SK-N-SH (cell line): ENCODE data around the gene SERPINB12. TPM values are rescaled to one million over a fixed set of nuclear protein-coding genes. Genes with fewer than 3 reads are reported as not detected.

Experiments used
- CTCF ChIA-PET: fragments of 300-600, 350-600 bp; formaldehyde crosslinking; extraction: SDS; loops from one replicate; lab custom pipeline; 2021; lab: Yijun Ruan, JAX
- POLR2A ChIA-PET: fragments of 350-600 bp; sonication (Branson Sonifier 250); formaldehyde crosslinking; extraction: SDS; loops from one replicate; lab custom pipeline; 2020; ENCODE audit warnings: antibody characterized with exemption, inconsistent platforms; lab: Yijun Ruan, JAX
- DNase-seq: peaks from one replicate; pipeline ENCODE4 v3.0.0; 2012
- H2AFZ ChIP-seq: fragments of 200-600 bp; sonication (generic); 2 replicates; pipeline ENCODE4 v1.8.1; 2016; ENCODE audit warnings: antibody characterized with exemption, mild to moderate bottlenecking, low read depth
- H3F3A ChIP-seq: fragments of 200-600 bp; sonication (generic); replicated peaks from 2 replicates; pipeline ENCODE3; 2016; ENCODE audit warnings: antibody characterized with exemption, mild to moderate bottlenecking; ENCODE audit not compliant: insufficient read depth
- H3K27ac ChIP-seq, 2 experiments: fragments of 200-500 bp in 1 of 2; fragments of 200-600 bp in 1 of 2; sonication (Bioruptor generic) in 1 of 2; sonication (generic), shearing (Covaris generic) in 1 of 2; 2 replicates each; pipeline versions ENCODE4 v1.5.1 to v1.6.1; 2014 to 2016; ENCODE audit warnings: low read depth in 2 of 2, inconsistent platforms in 1 of 2, low read length in 1 of 2, mild to moderate bottlenecking in 1 of 2, mixed read lengths in 1 of 2
- H3K27me3 ChIP-seq: fragments of 200-600 bp; sonication (generic), shearing (Covaris generic); 2 replicates; pipeline ENCODE4 v1.6.1; 2016; ENCODE audit warnings: mixed run types; ENCODE audit not compliant: insufficient read depth
- H3K36me3 ChIP-seq, 2 experiments: fragments of 200-500 bp in 1 of 2; fragments of 200-600 bp in 1 of 2; sonication (Bioruptor generic) in 1 of 2; sonication (generic) in 1 of 2; replicated peaks in 1 of 2; 2 replicates each; pipeline versions ENCODE3 to v1.5.1; 2014 to 2016; ENCODE audit warnings: low read length in 1 of 2, mild to moderate bottlenecking in 1 of 2; ENCODE audit not compliant: insufficient read depth in 2 of 2, control insufficient read depth in 1 of 2
- H3K4me1 ChIP-seq, 2 experiments: fragments of 200-500 bp in 1 of 2; fragments of 200-600 bp in 1 of 2; sonication (Bioruptor generic) in 1 of 2; sonication (generic), shearing (Covaris generic) in 1 of 2; 2 replicates each; pipeline versions ENCODE4 v1.5.1 to v1.6.1; 2014 to 2016; ENCODE audit warnings: low read depth in 1 of 2, low read length in 1 of 2, mixed run types in 1 of 2; ENCODE audit not compliant: insufficient read depth in 2 of 2, control insufficient read depth in 1 of 2
- H3K4me2 ChIP-seq: fragments of 200-600 bp; sonication (generic), shearing (Covaris generic); 2 replicates; pipeline ENCODE4 v1.6.1; 2017; ENCODE audit warnings: mixed run types
- H3K4me3 ChIP-seq, 2 experiments: fragments of 200-500 bp in 1 of 2; fragments of 200-600 bp in 1 of 2; sonication (Bioruptor generic) in 1 of 2; sonication (generic), shearing (Covaris generic) in 1 of 2; 2 replicates each; pipeline versions ENCODE4 v1.5.1 to v1.8.1; 2014 to 2016; ENCODE audit warnings: low read depth in 2 of 2, inconsistent platforms in 1 of 2, low read length in 1 of 2, mild to moderate bottlenecking in 1 of 2, mixed read lengths in 1 of 2, moderate library complexity in 1 of 2
- H3K79me2 ChIP-seq: fragments of 200-600 bp; sonication (generic); 2 replicates; pipeline ENCODE4 v1.8.1; 2017; ENCODE audit warnings: mild to moderate bottlenecking; ENCODE audit not compliant: insufficient read depth
- H3K9ac ChIP-seq: fragments of 200-600 bp; sonication (generic); 2 replicates; pipeline ENCODE4 v1.6.1; 2017; ENCODE audit warnings: mixed run types
- H3K9me2 ChIP-seq: fragments of 200-600 bp; sonication (generic); 2 replicates; pipeline ENCODE4 v1.6.1; 2017; ENCODE audit warnings: mixed run types
- H3K9me3 ChIP-seq: fragments of 200-600 bp; sonication (generic); 2 replicates; pipeline ENCODE4 v1.6.1; 2017; ENCODE audit warnings: mixed run types, mild to moderate bottlenecking, moderate library complexity
- H4K20me1 ChIP-seq: fragments of 200-600 bp; sonication (generic); 2 replicates; pipeline ENCODE4 v1.6.1; 2017; ENCODE audit warnings: mild to moderate bottlenecking, mixed run types; ENCODE audit not compliant: insufficient read depth
- CHD2 ChIP-seq: fragments of 150-350 bp; IDR thresholded peaks from 2 replicates; pipeline ENCODE4 v1.6.1; 2018; ENCODE audit warnings: low read length; ENCODE audit not compliant: partially characterized antibody
- EZH2phosphoT487 ChIP-seq: fragments of 200-600 bp; sonication (generic); IDR thresholded peaks from 2 replicates; pipeline ENCODE4 v1.6.1; 2017; ENCODE audit warnings: low read depth, mixed run types, mild to moderate bottlenecking, antibody characterized with exemption, moderate library complexity, borderline replicate concordance
- GATA2 ChIP-seq: sonication (generic); formaldehyde crosslinking; IDR thresholded peaks from 2 replicates; pipeline ENCODE4 v1.5.0; 2020; ENCODE audit warnings: mild to moderate bottlenecking, missing genetic modification reagents
- JUND ChIP-seq: IDR thresholded peaks from 2 replicates; pipeline ENCODE4 v1.4.0; 2012
- MEF2A ChIP-seq: IDR thresholded peaks from 2 replicates; pipeline ENCODE4 v1.4.0; 2012; ENCODE audit warnings: low read depth, borderline replicate concordance
- NRF1 ChIP-seq: IDR thresholded peaks from 2 replicates; pipeline ENCODE4 v1.6.1; 2012; ENCODE audit warnings: low read depth, mild to moderate bottlenecking, low read length
- RCOR1 ChIP-seq: fragments of 150-350 bp; IDR thresholded peaks from 2 replicates; pipeline ENCODE4 v1.6.1; 2017; ENCODE audit warnings: antibody characterized with exemption, low read length
- RFX5 ChIP-seq: IDR thresholded peaks from 2 replicates; pipeline ENCODE4 v1.6.1; 2012; ENCODE audit warnings: mild to moderate bottlenecking, improper control_type of control experiment, low read length
- RXRA ChIP-seq: IDR thresholded peaks from 2 replicates; pipeline ENCODE4 v1.4.0; 2012; ENCODE audit warnings: low read depth, mild to moderate bottlenecking, borderline replicate concordance
- SIN3A ChIP-seq: IDR thresholded peaks from 2 replicates; pipeline ENCODE4 v1.6.1; 2012; ENCODE audit warnings: low read depth, mild to moderate bottlenecking, low read length, moderate library complexity, borderline replicate concordance
- SMC3 ChIP-seq: IDR thresholded peaks from 2 replicates; pipeline ENCODE4 v1.6.1; 2012; ENCODE audit warnings: low read depth, low read length, improper control_type of control experiment
- TCF12 ChIP-seq: IDR thresholded peaks from 2 replicates; pipeline ENCODE4 v1.4.0; 2012
- TEAD4 ChIP-seq: IDR thresholded peaks from 2 replicates; pipeline ENCODE4 v1.4.0; 2012; ENCODE audit warnings: mild to moderate bottlenecking, borderline replicate concordance; ENCODE audit not compliant: insufficient read depth
- YY1 ChIP-seq: IDR thresholded peaks from 2 replicates; pipeline ENCODE4 v1.4.0; 2012; ENCODE audit warnings: low read depth, mild to moderate bottlenecking
- WGBS: methylation state at CpG from one replicate; pipeline ENCODE4 v1.1.6; 2017; ENCODE audit warnings: low lambda C conversion rate; 5-methylcytosine and 5-hydroxymethylcytosine counted together
- polyA plus RNA-seq, 3 experiments: library from polyadenylated mRNA; depleted of rRNA; stranded (reverse); fragments of >200 nt; gene quantifications; 2 replicates each; pipeline ENCODE4 v1.2.3, GENCODE V29; 2012
- TF ChIP-seq, protein P1 (sequence below): IDR thresholded peaks from 2 replicates; pipeline ENCODE4 v1.4.0; 2012; ENCODE audit warnings: low read depth, borderline replicate concordance
- TF ChIP-seq, protein P2 (sequence below): IDR thresholded peaks from 2 replicates; pipeline ENCODE4 v1.6.1; 2012; ENCODE audit warnings: mild to moderate bottlenecking, low read depth, low read length, moderate library complexity
- TF ChIP-seq, protein P3 (sequence below): IDR thresholded peaks from 2 replicates; pipeline ENCODE4 v1.4.0; 2012; ENCODE audit warnings: low read depth
- TF ChIP-seq, protein P4 (sequence below): fragments of 150-350 bp; IDR thresholded peaks from 2 replicates; pipeline ENCODE4 v1.6.1; 2017; ENCODE audit warnings: antibody characterized with exemption, low read length, low read depth, borderline replicate concordance

Gene SERPINB12
- polyA plus RNA-seq, 1 of the 3 experiments (the other 2 are of a cell fraction): not detected

DNA sequence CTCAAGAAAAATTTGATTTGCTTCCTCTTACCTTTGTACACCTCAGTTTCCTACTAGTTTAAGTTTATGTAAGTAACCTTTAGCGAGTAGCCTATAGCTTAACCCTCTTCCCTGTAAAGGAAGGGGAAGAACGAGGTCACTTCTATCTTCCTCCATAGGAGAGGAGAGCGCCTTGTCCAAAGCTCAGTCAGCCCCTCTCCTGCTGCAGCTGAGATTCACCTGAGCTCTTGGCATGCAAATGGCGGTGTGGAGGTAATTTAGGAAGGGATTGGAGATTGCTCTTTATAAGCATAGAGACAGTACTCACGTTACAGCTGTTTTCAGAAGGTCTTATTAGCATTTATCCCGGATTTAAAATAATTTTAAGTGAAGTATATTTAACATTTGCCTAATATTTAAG lies 27.8 kb upstream of the SERPINB12 start:
- Histone ChIP-seq H2AFZ (no peak overlapping the region), H3F3A (no peaks in the 10 kb centered on the region), H3K27ac (no peak overlapping the region), H3K27me3 (peaks cover 33% of the 10 kb centered on the region), H3K9me2 (no peaks in the 10 kb centered on the region), H3K9ac (no peak overlapping the region), H4K20me1 (no peaks in the 10 kb centered on the region), H3K4me2 (no peak overlapping the region), H3K4me3 (no peak overlapping the region), H3K9me3 (no peaks in the 10 kb centered on the region), H3K79me2 (no peaks in the 10 kb centered on the region), H3K4me1 (peaks cover 0 to 3% of the 10 kb centered on the region in 2 experiments; a peak in 1 of 4 replicates), H3K36me3 (no peaks in the 10 kb centered on the region)
- CTCF ChIA-PET: interaction anchor here (0.6 to 2.9 kb wide), 5 partner anchors 12 to 422 kb away, joined by 3 to 13 read pairs (median 4); no protein-coding TSS in a partner anchor
- no peak for DNase-seq
- WGBS: 12% methylated on average over 6 of the region's 6 CpGs
- POLR2A ChIA-PET: no interaction called here
- TF ChIP-seq EZH2phosphoT487 (no peak), RFX5 (no peak), RCOR1 (no peak), NRF1 (no peak), TCF12 (no peak), SMC3 (no peak), JUND (no peak), MEF2A (no peak), TEAD4 (no peak), YY1 (no peak), RXRA (no peak), GATA2 (CRISPR knock-in tag) (no peak), CHD2 (no peak), SIN3A (no peak)
- TF ChIP-seq, protein P1, sequence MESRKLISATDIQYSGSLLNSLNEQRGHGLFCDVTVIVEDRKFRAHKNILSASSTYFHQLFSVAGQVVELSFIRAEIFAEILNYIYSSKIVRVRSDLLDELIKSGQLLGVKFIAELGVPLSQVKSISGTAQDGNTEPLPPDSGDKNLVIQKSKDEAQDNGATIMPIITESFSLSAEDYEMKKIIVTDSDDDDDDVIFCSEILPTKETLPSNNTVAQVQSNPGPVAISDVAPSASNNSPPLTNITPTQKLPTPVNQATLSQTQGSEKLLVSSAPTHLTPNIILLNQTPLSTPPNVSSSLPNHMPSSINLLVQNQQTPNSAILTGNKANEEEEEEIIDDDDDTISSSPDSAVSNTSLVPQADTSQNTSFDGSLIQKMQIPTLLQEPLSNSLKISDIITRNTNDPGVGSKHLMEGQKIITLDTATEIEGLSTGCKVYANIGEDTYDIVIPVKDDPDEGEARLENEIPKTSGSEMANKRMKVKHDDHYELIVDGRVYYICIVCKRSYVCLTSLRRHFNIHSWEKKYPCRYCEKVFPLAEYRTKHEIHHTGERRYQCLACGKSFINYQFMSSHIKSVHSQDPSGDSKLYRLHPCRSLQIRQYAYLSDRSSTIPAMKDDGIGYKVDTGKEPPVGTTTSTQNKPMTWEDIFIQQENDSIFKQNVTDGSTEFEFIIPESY: no peak
- TF ChIP-seq, protein P2, sequence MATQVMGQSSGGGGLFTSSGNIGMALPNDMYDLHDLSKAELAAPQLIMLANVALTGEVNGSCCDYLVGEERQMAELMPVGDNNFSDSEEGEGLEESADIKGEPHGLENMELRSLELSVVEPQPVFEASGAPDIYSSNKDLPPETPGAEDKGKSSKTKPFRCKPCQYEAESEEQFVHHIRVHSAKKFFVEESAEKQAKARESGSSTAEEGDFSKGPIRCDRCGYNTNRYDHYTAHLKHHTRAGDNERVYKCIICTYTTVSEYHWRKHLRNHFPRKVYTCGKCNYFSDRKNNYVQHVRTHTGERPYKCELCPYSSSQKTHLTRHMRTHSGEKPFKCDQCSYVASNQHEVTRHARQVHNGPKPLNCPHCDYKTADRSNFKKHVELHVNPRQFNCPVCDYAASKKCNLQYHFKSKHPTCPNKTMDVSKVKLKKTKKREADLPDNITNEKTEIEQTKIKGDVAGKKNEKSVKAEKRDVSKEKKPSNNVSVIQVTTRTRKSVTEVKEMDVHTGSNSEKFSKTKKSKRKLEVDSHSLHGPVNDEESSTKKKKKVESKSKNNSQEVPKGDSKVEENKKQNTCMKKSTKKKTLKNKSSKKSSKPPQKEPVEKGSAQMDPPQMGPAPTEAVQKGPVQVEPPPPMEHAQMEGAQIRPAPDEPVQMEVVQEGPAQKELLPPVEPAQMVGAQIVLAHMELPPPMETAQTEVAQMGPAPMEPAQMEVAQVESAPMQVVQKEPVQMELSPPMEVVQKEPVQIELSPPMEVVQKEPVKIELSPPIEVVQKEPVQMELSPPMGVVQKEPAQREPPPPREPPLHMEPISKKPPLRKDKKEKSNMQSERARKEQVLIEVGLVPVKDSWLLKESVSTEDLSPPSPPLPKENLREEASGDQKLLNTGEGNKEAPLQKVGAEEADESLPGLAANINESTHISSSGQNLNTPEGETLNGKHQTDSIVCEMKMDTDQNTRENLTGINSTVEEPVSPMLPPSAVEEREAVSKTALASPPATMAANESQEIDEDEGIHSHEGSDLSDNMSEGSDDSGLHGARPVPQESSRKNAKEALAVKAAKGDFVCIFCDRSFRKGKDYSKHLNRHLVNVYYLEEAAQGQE: no peak
- TF ChIP-seq, protein P3, sequence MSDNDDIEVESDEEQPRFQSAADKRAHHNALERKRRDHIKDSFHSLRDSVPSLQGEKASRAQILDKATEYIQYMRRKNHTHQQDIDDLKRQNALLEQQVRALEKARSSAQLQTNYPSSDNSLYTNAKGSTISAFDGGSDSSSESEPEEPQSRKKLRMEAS: no peak
- TF ChIP-seq, protein P4, sequence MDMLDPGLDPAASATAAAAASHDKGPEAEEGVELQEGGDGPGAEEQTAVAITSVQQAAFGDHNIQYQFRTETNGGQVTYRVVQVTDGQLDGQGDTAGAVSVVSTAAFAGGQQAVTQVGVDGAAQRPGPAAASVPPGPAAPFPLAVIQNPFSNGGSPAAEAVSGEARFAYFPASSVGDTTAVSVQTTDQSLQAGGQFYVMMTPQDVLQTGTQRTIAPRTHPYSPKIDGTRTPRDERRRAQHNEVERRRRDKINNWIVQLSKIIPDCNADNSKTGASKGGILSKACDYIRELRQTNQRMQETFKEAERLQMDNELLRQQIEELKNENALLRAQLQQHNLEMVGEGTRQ: no peak
